Subcutaneous adipose tissue (tissue), 4 donors: ENCODE data around the gene NAB1. TPM values are rescaled to one million over a fixed set of nuclear protein-coding genes. Genes with fewer than 3 reads are reported as not detected.

Experiments
- total RNA-seq, 4 donors: library from RNA; depleted of rRNA; stranded (reverse); fragments of >200 nt; gene quantifications; one replicate each; pipeline ENCODE4 v1.1.0, GENCODE V29; 2016
- TF ChIP-seq, protein P1 (sequence below): fragments of 450-650 bp; IDR thresholded peaks from one replicate; pipeline ENCODE4 v1.5.1; 2016; ENCODE audit warnings: low read depth, mild to moderate bottlenecking, control low read depth, antibody characterized with exemption, moderate library complexity

NAB1 gene, protein sequence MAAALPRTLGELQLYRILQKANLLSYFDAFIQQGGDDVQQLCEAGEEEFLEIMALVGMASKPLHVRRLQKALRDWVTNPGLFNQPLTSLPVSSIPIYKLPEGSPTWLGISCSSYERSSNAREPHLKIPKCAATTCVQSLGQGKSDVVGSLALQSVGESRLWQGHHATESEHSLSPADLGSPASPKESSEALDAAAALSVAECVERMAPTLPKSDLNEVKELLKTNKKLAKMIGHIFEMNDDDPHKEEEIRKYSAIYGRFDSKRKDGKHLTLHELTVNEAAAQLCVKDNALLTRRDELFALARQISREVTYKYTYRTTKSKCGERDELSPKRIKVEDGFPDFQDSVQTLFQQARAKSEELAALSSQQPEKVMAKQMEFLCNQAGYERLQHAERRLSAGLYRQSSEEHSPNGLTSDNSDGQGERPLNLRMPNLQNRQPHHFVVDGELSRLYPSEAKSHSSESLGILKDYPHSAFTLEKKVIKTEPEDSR
- 10 to 100 TPM; 45.2 to 60.1 (median 56.3) TPM for total RNA-seq

DNA sequence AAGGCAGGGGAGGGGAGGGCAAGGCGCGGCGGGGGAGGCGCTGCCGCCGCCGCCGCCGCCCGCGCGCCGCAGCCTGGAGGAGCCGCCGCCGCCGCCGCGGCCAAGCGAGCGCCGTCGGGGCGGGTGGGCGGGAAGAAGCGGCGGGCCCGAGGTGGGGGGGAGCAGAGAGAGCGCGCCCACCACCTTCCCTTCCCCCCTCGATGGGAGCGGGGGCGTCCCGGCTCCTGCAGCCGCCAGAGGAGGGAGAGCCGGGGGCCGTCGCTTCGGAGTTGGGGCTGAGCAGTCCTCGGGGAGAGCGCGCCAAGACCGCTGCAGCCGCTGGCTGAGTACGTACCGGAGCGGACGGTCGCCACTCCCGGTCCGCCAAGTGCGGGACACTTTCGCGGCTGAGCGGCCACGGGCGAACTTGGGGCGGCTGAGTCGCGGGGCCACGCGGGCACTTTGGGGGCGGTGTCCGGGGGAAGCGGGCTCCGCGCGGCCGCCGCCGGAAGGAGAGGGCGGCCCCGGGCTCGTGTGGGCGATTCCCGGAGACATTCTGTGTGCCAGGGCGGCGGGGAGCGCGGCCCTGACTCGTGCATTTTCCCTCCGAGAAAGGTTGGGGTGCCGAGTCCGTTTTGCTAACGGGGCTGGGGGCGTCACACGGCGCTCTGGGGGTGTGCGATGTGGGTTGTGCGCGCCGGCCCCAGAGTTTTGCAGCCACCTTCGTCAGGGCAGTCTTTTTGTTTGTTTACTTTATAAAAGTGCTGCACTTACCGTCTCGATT, at the start of gene NAB1:
Gene NAB1 (plus strand): TSS at position 49 of the 763 bp plus-strand sequence. CDS start 10,094 bp downstream, outside the sequence.
- TF ChIP-seq, protein P1, sequence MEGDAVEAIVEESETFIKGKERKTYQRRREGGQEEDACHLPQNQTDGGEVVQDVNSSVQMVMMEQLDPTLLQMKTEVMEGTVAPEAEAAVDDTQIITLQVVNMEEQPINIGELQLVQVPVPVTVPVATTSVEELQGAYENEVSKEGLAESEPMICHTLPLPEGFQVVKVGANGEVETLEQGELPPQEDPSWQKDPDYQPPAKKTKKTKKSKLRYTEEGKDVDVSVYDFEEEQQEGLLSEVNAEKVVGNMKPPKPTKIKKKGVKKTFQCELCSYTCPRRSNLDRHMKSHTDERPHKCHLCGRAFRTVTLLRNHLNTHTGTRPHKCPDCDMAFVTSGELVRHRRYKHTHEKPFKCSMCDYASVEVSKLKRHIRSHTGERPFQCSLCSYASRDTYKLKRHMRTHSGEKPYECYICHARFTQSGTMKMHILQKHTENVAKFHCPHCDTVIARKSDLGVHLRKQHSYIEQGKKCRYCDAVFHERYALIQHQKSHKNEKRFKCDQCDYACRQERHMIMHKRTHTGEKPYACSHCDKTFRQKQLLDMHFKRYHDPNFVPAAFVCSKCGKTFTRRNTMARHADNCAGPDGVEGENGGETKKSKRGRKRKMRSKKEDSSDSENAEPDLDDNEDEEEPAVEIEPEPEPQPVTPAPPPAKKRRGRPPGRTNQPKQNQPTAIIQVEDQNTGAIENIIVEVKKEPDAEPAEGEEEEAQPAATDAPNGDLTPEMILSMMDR, result no peak

DNA sequence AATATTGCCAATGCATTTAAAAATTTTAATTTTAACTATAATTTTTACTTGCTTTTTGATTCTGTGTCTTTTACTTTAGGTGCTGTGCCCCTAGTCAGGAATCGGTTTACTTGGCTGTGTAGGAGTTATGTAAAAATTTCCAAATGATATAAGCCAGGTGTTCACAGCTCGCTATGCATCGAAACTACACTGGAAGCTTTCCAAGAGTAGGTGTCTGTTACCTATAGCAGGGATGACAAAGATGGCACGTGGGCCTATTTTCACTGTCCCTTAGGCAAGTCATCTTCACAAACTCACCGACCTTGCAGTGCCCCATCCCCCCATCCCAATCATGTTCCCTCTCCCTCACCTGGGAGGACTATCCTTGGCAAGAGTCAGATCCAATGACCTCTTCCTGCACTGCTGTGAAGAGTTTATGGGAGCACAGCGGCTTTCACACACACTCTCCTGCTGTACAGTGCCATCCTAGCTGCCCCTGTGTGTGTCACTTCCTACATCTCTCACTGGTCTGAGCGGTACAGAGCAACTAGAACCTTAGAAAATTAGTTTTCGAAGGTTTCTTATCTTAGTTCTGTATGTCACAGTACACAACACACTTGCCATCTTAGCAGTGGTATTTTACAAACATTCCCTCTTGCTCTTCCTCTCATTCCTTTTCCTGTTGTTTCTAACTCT, 49.2 kb upstream of the NAB1 start:
- TF ChIP-seq, protein P1, result no peak

DNA sequence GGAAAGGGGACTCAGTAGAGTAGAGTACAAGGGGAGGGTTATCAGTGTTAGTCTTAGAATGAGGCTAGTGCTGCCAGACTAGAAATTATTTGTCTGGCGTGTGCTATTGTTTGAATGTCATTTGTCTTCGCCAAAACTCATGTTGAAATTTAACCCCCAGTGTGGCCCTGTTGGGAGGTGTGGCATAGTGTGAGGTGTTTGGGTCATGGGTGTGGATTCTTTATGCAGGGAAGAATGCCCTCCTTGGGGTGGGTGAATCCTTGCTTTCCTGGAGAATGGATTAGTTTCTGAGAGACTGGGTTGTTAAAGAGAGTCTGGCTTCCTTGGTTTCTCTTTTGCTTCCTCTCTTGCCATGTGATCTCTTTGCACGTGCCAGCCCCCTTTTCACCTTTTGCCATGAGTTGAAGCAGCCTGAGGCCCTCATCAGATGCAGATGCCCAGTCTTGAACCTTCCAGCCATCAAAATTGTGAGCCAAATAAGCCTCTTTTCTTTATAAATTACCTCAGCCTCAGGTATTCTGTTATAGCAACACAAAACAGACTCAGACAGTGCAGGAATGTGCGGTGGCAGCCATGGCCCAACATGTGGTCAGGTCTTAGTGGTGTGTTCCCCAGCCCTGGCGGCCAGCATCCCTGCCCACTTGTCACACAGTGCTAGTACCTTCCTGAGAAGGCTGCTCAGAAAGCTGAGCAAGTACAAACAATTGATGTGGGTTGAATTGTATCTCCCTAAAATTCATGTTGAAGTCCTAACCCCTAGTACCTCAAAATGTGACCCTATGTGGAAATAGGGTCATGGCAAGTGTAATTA, 48.4 kb upstream of the NAB1 start:
- TF ChIP-seq, protein P1, result no peak

DNA sequence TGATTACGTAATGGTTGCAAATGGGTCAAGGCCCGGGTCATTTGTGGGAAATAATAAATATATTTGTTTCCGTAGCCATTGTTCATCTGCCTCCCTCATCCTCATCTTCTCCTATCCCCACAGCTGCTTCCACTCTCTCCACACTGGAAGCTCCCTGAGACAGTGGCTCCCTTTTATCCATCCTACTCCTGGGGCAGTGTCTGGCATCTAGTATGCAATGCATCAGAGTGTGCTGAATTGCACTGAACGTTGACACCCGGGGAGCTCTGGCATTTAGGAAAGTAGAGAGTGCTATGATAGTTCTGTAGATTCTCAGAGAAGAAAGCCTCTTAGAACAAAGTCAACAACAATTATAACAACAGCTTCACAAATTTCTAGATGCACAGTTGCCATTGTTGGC, 45.5 kb upstream of the NAB1 start:
- TF ChIP-seq, protein P1, result no peak

DNA sequence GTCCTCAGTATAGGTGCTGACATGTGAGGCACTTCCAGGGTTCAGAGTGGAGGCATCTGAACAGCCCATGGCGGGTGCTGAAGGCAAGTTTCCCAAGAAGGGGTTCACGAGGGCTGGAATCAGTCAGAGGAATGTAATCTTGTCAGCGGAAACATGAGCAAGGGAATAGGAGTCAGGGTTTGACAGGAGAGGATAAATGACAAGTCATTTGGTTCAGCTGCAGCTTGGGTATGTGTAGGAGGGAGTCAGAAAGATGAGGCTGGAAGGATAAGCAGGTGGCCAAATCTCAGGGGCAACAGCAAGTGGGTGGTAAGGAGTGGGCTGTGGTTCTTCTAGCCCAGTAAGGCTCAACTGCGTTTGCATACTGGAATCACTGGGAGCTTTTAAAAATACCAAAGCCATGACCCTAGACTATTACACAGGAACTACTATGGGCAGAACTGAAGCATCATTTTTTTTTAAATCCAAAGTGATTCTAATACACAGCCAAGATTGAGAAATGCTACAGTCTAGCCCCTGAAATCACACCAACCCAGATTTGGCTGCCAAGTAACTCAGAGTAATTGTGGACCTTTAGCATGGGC, 41.8 kb upstream of the NAB1 start:
- TF ChIP-seq, protein P1, result no peak

DNA sequence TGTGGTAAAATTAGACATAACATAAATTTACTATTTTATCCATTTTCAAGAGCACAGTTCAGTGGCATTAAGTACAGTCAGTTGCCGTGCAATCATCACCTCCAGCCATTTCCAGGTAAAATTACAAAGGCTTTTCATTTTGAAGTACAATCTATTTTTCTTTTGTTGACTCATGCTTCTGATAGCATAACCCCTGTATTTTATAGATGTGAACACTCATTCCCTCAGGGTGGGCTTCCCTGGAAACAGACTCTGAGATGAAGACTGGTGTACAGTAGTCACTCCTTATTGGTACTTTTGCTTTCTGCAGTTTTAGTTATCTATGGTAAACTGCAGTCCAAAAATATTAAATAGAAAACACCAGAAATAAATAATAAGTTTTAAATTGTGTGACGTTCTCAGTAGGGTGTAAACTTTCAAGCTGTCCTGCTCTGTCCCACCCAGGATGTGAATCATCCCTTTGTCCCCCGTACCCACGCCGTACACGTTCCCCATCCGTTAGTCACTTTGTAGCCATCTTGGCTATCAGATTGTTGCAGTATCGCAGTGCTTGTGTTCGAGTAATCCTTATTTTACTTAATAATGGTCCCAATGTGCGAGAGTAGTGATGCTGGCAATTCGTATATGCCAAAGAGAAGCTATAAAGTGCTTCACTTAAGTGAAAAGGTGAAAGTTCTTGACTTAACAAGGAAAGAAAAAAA, 41.1 kb upstream of the NAB1 start:
- TF ChIP-seq, protein P1, result no peak
